Superior temporal gyrus (tissue), 1 donor: ENCODE data around the gene SEC14L3.

Experiments used
- DNase-seq: peaks from one replicate; pipeline ENCODE4 v3.0.0-alpha.2; 2016; ENCODE audit errors: extremely low spot score

The SEC14L3 gene

DNA sequence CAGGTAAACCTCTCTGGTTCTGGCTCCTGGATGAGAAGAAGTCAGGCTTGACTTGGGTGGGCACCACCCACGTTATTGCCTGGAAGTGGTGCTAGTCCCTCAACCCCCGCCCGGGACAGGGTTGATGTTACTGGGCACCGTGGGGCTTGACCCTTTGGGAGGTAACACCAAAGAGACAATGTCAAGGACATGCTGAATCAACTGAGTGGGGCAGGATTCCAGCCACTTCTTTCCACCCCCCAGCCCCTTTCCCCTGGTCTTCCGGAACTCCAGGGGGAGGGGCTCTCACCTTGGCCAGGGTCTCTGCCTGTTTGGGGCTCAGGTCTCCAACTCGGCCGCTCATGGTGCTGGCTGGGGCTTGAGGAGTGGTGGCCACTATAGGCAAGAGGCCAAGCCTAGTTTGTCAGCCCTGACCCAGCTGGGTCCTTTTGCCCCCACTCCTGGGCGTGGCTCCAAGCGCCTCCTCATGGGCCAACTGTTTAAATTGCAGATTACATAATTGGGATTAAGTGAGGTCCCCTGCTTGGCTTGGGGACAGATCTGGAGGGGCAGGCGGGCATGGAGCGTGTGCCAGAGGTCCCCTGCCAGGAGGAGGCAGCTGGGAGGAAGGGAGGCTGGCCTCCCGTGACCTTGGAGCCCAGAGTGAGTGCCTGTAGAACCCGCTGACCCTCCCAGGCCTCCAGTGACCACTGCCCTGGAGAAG is at the start of gene SEC14L3:
Gene SEC14L3, minus strand, starts transcription at position 402 of the 703 bp plus-strand sequence. Its CDS starts 59 bp downstream, at position 343.
- DNase-seq: no peak

DNA sequence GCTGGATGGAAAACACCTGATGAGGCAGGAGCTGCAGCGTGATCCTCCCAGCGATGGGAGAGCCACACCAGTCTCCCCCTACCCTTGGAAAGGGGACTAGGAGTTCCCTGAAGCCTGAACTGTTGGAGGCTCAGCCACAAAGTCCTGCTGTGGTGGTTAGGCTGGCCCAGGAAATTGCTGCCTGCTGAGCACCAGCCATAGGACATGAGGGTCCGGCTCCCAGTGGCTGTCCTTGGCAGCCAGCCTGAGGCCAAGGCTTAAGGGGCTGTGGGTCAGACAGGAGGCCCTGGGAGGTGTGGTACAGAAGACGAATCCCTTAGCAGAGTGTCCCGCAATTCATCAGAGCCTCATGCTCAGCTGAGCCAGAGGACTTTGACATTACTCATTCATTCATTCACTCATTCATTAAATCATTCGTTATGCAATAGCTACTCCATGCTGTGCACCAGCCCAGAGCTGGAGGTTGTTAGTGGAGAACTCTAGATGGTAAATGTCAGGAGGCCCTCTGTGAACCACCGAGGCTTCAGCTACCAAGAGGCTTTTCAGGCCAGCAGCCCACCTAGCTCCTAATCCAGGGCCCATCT is 48.1 kb upstream of the SEC14L3 start:
- DNase-seq: no peak

DNA sequence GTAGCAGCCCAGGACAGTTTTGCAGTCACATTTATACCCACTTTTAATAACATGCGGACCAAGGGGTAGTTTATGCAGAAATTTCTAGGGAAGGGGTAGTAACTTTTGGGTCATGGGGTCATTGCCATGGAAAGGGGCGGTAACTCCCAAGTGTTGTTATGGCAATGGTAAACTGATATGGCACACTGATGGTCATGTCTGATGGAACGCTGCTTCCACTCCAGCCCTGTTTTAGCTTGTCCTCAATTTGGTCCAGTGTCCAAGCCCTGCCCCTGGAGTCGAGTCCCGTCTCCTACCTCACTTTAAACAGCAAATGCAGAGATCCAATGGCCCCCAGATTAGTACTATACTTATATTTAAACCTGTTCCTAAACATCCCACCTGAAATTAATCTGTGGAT is 44.9 kb upstream of the SEC14L3 start:
- no peak for DNase-seq

DNA sequence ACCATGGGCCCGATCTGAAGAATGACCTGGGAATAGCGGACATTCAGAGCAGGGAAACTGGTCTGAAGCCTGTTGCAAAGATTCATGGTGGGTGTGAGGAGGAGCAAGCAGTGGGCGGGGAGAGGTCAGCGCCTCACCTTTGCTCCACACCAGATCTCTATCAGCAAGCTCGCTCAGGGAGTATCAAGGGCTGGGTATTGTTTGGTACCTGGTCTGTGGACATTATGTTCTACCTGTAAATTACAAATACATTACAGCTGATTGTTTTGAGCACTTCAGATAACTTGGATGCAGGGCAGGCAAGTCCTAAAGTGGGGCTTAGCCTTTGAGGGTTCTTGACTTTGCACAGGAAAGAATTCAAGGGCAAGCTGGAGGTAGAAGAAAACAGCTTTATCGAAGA is 44.5 kb upstream of the SEC14L3 start:
- no peak for DNase-seq

DNA sequence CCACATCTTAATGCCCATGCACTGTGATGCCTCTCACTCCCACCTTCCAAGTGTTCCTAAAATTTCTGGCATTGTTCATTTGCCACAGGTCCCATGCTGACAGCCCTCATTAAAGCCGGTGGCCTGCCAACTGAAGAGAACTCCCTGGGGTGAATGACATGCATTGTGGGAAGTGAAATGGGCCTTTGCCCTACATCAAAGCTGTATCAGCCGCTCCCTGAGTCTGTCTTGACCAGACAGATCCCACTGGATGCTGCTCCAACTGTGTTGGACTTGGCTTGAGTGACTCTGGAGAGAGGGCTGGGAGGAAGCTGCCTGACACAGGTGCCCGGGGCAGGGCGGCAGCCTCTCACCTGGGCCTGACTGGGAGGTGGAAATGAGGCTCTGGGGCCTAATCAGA is 42.4 kb upstream of the SEC14L3 start:
- DNase-seq: no peak

DNA sequence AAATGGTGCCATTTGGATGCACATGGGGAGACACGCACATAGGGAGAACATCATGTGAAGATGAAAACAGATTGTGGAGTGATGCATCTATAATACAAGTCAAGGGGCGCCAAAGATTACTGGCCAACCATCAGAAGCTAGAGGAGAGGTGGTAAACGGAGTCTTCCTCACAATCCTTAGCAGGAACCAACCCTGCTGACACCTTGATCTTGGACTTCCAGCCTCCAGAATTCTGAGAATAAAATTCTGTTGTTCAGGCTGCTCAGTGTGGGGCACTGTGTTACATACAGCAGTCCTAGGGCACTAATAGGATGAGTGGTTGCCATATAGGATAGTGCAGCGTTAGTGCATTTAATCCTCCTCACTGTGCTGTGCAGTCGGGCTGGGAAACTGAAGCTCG is 41.6 kb upstream of the SEC14L3 start:
- DNase-seq: no peak

DNA sequence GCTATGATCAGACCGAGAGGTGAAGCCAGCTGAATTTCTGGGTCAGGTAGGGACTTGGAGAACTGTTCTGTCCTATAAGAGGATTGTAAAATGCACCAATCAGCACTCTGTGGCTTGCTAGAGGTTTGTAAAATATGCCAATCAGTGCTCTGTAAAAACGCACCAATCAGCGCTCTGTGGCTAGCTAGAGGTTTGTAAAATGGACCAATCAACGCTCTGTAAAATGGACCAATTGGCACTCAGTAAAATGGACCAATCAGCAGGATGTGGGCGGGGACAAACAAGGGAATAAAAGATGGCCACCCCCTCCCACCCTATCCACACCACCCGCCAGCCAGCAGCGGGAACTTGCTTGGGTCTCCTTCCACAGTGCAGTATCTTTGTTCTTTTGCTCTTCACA is 40.1 kb upstream of the SEC14L3 start:
- DNase-seq: no peak

DNA sequence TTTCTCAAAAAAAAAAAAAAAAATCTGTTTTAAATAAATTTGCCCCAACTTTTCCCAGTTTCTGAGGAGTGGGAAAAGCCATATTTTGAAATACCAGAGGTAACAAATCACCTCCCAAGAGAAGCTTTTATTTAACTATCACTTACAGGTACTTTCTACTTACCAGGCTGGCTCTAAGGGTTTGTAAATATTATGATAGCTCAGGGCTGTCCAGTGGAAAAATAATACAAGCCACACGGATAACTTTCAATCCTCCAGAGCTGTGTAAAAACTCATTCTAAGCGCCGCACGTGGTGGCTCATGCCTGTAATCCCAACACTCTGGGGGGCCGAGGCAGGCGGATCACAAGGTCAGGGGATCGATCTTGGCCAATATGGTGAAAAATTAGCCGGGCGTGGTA is 39.3 kb upstream of the SEC14L3 start:
- DNase-seq: no peak

DNA sequence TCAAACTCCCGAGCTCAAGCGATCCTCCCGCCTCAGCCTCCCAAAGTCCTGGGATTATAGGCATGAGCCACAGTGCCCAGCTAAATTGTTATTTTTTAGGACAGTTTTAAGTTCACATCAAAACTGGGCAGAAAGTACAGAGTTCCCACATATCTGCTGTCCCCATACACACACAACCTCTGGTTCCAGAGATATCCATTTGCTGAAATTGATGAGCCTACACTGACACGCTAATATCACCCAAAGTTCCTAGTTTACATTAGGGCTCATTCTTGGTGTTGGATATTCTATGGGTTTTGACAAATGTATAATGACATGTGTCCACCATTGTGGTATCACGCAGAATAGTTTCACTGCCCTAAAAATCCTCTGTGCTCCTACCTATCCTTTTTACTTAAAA is 36.4 kb upstream of the SEC14L3 start:
- DNase-seq: no peak

DNA sequence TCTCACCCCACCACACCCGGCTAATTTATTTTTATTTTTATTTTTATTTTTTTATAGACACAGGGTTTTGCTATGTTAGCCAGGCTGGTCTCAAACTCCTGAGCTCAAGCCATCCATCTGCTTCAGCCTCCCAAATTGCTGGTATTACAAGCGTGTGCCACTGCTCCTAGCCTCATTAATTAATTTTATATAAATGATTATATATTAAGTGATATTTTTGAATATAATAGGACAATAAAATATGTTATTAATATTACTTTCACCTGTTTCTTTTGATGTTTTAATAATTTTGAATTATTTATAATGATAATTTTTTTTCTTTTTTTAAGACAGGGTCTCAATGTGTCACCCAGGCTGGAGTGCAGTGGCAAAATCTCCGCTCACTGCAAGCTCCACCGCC is 35.9 kb upstream of the SEC14L3 start:
- no peak for DNase-seq

DNA sequence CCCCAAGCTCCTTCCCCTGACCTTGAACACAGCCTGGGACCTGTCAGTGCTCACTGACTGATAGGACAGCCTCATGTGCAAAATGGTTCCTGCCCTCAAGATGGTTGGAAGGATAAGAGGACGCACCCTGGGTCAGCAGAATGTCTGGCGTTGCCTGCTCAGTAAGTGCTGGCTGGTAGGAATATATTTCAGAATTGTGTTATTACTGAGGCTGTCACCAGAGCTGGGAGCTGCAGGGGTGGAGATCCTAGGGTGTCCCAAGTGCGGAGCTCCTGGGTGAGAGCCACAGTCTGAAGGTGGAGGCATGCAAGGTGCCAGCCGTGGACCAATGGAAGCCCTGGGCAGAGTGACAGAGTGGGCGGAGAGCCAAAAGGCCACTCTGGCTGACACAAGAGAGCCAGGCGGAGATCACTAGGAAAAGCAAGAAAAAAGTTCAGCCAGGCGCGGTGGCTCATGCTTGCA is 34.7 kb upstream of the SEC14L3 start:
- no peak for DNase-seq

DNA sequence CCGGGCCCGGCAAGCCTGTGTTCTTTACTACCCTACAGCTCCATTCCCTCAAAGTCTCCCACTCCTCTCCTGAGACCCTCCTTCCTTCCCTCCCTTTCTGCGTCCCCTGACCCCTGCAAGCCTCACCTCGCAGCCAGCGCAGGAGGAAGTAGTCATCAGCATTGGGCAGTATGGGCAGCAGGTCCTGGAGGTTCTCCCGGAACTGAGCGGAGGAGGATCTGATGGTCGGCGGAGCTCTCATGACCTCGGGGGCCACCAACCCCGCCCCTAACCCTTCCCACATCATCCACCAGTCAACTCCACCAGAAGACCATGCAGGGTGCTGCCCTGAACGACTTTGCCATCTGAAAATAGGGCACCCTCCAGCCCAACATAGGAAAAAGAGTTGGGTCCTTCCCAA is 31.7 kb upstream of the SEC14L3 start:
- DNase-seq: no peak

DNA sequence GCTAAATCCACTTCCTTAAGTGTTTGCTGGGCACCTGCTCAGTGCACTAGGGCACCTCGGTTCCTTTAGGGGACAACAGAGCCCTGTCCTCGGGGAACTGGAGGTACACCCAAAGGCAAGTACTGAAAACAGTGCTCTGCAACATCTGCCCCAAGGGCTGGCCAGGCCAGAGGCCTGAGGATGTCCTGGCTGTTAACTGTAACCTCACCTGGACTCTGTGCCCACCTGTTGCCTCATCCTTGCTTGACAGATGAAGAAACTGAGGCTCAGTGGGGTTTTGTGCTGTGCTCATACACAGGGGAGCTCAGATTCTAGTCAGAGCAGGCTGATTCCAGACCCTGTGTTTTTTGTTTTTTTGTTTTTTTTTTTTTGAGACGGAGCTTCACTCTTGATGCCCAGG is 31.1 kb upstream of the SEC14L3 start:
- no peak for DNase-seq

DNA sequence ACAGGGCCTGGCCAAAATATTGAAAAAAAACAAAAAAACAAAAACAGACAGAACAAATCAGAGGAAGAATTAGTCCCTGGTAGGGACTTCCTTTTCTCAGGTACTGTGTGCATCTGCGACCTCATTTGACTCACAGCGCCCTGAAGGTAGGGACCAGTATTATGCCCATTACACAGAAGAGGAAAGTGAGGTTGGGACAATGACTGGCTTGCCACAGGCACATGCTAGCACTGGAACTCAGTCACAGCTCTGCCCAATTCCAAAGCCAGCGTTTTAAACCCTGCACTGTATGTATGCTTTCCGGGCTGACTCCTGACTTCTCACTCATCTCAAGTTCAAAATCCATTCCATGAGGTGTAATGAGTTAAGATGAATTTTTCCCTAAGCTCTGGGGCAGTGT is 30.3 kb upstream of the SEC14L3 start:
- DNase-seq: no peak

DNA sequence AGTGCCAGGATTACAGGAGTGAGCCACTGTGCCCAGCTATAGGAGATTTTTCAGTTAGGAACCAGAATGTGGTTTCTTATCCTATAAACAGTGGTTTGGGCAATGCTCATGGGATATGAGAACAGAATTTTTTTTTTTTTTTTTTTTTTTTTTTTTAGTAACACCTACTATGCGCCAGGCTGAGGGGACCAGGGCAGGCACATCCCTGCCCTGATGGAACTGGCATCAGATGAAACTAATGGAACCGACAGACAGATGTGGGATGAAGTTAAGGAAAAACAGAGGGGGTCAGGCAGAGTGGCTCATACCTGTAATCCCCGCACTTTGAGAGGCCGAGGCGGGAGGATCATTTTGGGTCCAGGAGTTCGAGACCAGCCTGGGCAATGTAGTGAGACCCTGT is 28.8 kb upstream of the SEC14L3 start:
- no peak for DNase-seq

DNA sequence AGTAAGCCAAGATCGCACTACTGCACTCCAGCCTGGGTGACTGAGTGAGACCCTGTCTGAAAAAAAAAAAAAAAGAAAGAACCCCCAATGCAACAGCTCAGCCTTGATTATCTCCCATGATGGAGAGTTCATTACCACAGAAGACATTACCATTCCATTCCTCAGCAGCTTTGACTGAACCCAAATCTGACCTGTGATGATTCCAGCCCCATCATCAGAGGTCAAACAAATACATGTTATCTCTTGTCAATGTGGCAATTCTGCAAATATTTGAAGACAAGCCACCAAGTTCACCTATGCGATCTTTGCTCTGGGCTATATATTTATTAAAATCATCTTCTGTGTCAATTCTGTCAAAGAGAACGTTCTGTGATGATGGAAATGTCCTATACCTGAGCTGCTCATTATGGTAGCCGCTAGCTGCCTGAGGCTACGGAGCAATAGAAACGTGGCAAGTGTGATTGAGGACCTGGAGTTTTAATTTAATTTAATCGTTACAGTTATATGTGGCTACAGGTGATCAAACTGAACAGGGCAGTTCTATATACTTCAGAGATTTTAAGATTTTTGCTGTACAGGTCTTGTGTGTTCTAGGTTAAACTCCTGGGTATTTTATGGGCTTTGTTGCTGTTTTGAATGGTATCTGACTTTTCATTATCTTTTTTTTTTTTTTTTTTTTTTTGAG is 25.8 kb upstream of the SEC14L3 start:
- no peak for DNase-seq

DNA sequence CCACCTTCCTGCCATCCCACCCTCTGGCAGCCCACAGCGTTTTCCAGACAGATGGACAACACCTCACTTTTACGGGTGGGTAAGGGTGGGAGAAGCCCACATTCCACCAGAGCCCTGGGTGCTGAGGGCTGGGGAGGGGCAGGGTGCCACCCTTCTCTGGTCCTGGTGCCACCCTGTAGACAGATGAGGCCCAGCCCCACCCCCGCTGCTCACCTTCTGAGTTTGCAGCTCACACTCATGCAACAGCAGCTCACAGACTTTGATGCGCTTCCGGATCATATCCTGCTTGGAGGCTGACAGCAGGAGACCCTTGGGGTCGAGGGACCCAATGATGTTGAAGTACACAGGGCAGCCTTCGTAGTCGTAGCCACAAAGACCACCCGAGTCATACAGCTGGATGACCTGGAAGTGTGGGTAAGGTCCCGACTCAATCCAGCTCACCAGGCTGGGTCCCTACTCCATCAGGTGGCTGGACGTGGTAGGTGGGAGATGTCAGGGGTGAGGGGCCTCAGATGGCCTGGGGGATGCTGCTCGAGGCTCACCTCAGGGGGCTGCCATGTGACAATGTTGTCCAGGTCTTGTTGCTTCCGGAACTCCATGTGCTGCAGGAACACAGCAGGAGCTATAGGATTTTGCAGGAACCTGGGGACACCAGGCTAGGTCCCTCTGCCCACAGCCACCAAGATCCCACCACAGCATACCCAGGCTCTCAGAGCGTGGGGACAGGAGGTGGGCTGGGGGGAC is 23.4 kb upstream of the SEC14L3 start:
- DNase-seq: no peak

DNA sequence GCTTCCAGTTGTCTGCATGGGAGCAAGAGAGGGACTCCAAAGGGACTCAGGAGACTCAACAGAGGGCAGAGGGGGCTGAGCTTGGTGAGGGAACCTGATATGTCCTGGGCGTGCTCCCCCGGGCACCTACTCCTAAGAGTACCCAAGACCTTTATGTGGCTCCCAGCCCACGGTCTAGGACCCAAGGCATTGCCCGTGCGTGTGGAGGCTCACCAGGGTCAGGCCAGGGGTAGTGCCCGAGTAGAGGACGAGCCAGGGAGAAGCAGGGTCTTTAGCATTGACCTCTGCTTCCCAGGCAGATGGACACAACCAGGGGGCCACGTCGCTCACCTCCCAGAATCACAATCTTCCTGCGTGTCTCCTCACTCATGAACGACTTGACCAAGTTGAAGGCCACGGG is 20.3 kb upstream of the SEC14L3 start:
- DNase-seq: no peak

DNA sequence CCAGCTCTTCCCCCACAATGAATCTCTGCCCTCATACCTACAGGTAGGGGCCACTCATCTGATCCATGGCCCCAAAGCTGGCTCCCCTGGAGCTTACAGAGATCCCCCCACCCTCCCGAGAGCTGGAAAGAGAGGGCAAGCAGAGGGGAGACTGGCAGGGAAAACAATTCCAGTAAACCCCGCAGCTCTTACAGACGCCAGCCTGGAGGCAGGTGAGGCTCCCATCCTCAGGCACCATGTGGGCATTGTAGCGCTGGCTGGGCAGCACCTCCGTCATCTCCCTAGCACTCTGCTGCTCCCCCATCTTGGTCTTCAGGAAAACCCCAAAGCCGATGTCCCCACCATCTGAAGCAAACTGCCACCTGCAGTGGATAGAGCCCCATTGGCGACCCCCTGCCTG is 19.6 kb upstream of the SEC14L3 start:
- no peak for DNase-seq

DNA sequence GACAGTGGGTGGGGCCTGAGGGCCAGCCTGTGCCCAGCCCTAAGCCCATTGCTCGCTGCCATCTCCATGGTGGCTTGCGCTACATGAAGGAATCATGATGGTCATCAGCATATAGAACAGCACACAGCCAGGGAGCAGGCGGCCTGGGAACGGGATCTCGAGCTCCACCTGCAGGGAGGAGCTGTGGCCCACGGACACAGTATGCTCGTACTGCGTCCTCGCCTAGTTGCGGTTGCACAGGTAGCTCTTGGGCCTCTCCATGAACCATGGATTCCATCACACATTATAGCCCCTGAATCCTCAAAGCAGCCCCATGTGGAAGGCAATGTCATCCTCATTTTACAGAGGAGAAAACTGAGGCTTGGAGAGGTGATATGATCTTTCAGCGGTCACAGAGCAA is 18.6 kb upstream of the SEC14L3 start:
- no peak for DNase-seq

DNA sequence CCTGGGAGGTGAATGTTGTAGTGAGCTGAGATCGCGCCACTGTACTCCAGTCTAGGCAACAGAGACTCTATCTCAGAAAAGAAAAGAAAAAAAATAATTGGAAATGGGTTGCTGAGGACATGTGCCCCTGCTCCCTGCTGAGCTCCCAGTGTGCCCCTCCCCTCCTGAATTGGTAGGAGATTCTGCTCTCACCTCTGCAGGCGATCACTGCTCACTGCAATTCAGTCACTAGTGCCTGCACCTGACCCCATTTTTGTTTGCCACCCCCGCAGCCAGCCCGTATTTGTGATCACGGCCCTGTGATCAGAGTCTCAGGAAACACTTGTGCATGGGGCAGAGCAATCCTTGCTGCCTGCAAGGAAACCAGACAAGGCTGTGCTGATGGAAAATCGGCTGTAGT is 16.3 kb upstream of the SEC14L3 start:
- no peak for DNase-seq

DNA sequence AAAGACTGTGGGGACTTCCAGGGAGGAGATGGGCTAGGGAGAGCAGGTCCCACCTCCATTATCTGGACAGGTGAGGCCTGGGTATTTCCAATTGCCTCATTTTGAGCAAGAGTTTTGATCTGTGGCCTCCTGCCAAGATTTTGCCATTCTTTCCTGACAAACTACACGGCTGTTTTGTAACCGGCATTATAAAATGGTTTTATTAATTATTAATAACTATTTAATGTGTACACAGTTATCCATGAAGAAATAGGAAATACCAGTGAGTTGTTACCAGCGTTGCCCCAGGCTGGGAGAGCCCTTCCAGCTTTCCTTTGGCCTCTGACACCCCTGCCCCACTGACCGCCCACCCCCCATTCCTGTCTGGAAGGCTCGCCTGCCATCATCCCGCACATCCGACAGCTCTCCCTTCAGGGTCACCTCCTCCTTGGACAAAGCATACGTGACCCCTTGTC is 14.9 kb upstream of the SEC14L3 start:
- no peak for DNase-seq
